GM12864 (cell line): ENCODE results near the gene PROK1.

Experiments used
- DNase-seq: peaks from one replicate; pipeline ENCODE4 v3.0.0-alpha.2; 2011; ENCODE audit warnings: low read depth
- H3K4me3 ChIP-seq: 2 replicates; pipeline ENCODE4 v1.5.1; 2011; ENCODE audit warnings: mild to moderate bottlenecking, low read depth, low read length, control low read depth
- TF ChIP-seq, protein P1 (sequence below): IDR thresholded peaks from 2 replicates; pipeline ENCODE4 v1.5.1; 2011; ENCODE audit warnings: low read depth, mild to moderate bottlenecking, moderate library complexity, low read length, control low read depth, inconsistent platforms; ENCODE audit errors: missing control alignments

The PROK1 gene

DNA sequence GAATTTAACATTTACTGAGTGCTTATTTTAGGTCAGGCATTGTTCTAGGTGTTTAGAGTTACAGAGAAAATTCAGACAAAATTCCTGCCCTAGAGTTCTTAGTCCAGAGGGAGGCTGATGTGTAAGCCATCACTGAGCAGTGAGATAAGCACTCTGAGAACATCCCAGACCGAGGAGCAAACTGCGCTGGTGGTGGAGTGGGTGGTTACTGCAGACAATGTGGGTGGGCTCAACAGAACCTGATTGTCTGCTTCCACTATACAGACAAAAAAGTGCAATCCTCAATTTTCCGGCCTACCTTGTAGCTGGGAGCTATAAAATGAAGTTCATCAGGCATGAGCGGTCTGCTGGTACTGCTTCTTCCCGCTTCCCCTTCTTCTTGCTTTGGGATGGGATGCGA is 23.5 kb downstream of the PROK1 start:
- no peak for DNase-seq
- no peak overlapping the region for H3K4me3 ChIP-seq
- TF ChIP-seq, protein P1, sequence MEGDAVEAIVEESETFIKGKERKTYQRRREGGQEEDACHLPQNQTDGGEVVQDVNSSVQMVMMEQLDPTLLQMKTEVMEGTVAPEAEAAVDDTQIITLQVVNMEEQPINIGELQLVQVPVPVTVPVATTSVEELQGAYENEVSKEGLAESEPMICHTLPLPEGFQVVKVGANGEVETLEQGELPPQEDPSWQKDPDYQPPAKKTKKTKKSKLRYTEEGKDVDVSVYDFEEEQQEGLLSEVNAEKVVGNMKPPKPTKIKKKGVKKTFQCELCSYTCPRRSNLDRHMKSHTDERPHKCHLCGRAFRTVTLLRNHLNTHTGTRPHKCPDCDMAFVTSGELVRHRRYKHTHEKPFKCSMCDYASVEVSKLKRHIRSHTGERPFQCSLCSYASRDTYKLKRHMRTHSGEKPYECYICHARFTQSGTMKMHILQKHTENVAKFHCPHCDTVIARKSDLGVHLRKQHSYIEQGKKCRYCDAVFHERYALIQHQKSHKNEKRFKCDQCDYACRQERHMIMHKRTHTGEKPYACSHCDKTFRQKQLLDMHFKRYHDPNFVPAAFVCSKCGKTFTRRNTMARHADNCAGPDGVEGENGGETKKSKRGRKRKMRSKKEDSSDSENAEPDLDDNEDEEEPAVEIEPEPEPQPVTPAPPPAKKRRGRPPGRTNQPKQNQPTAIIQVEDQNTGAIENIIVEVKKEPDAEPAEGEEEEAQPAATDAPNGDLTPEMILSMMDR: no peak

DNA sequence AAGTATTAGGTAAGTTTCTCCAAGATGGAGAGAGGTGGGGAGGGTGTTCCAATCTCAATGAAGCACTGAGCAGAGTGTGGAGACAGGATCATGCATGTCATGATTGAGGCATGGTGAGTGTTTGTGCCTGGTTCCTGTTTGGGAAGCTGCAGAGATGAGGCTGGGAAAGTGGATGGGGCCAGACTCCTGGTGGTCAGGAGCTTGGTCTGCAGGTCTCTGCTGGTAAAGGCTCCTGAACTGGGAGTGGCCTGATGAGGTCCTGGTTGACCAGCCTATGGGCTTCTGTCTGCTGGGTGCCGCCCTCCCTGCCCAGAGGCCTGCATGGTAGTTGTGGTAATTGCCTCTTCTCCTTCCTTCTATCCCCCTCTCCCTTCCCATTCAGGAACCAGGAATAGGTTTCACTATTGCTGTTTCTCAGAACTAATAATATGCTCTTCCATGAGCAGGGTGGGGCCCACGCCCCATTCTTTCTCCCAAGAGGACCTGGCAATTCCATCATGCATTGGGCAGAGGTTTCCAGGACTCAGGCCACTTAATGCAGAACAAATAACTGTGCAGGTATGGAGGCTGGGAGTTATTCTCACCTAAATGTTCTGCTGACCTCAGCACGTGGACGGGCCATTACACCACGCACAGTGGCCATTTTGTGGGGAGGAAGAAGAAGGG is 24.5 kb downstream of the PROK1 start:
- H3K4me3 ChIP-seq: no peak overlapping the region
- DNase-seq: no peak
- TF ChIP-seq, protein P1: no peak

DNA sequence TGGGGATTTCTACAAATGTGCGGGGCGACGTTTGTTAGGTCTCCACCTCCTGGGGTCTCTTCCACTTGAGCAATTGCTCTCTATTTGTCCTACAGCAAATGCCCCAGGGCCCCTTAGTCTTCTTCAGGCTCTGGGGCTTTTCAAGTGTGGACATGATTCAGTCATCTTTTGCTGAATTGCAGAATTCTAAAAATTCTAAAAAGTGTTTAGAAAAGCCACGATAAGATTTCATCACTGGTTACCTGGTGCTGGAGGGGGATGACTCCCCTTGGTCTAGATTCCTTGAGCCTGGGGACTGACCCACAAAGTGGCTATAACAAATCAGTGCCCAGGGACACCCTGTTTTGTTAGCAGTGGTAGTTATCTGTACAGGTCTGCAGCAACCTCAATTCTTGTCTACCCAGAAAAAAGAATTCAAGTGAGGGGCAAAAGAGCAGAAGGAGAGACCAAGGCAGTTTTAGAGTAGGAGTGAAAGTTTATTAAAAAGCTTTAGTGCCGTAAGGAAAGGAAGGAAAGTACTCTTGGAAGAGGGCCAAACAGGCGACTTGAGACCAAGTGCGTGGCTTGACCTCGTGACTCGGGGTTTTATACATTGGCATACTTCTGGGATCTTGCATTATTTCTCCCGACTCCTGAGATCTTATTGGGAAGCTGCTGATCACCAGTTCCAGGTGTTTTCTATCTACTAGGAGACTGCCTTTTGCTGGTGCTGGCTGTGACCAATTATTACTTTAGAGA is 25.2 kb downstream of the PROK1 start:
- no peak overlapping the region for H3K4me3 ChIP-seq
- TF ChIP-seq, protein P1: no peak
- no peak for DNase-seq

DNA sequence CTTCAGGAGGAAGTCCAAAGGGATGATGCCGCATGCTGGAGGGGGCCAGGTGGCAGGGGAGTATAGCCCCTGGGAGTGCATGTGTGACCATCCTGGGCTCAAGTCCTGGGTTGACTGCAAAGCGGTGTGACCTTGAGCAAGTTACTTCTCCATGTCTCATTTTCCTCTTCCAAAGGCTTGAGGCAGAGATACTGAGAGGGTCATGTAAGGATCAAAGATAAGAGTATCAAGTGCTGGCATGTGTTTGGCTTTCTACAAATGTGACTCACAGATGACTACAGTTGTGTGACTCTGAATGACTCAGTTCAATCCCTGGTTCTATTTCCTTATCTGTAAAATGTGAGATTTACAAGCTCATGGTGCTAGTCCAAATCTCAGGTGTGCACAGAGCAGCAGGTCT is 26.1 kb downstream of the PROK1 start:
- TF ChIP-seq, protein P1: no peak
- peak; percentile 3 for DNase-seq
- H3K4me3 ChIP-seq: no peak overlapping the region

DNA sequence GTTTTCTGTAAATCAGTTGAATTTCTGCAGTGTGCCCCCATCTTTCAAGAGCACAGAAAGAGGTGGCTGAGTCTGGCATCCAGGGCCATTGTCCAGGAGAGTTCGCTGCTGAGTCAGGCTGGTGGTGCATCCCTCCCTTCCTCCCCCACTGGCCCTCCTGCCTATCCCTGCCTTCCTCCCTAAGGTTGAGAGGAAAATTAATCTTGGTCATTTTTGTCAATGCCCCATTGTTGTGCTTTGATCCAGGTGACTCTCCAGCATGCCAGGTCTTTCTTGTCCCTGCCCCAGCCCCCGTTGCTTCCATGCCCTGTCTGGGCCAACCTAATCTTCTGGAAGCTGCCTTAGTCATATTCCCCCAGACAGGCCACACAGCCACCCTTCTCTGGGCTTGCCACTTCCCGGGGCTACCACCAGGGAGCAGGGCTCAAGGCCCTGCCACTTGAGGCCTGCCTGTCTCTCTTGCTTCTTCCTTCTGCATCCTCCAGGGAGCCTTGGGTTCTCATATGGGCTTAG is 26.6 kb downstream of the PROK1 start:
- DNase-seq: no peak
- H3K4me3 ChIP-seq: no peak overlapping the region
- TF ChIP-seq, protein P1: peak; percentile 51

DNA sequence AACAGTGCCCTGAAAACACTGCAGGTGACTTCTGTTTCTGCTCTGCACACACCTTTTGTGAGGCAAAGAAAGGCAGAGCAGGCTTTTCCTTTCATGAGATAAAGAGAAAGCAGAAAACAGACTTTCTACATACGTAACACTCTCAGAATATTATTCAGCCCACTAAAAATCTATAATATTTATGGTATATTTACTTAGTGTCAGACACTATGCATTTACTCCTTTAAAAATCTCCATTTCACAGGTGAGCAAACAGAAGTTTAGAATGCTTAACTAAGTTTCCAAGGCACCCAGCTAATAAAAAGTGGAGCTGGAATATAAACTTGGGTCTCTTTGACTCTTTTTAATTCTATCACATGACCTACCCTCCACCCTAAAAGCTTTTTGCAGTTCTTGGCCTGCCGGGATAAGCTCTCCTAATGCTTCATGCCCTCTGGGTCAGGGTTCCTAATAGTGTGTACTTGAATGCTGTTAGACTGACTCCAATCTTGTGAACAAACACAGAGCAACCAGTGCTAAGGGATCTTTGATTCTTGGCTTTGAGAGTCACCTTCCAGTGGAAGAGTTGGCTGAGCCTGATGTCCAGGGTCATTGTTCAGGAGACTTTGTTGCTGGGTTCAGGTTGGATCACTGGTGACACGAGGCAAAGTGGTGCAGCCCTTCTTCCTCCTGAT is 27.2 kb downstream of the PROK1 start:
- TF ChIP-seq, protein P1: no peak
- no peak overlapping the region for H3K4me3 ChIP-seq
- DNase-seq: no peak
